HCT116 (cell line): Measurements from ENCODE around the gene EPHB2. TPM values are rescaled to one million over a fixed set of nuclear protein-coding genes. Genes with fewer than 3 reads are reported as not detected.

ENCODE experiments used
- ATAC-seq: fragments of 200-7000 bp; cut with Tn5 transposase; 2 replicates; pipeline ENCODE4 v1.9.1; 2020; ENCODE audit warnings: mild to moderate bottlenecking, moderate library complexity
- BruUV-seq: library from RNA; stranded (reverse); fragments of 400-500 nt; replicated peaks from 2 replicates; lab custom pipeline; 2021; lab: Mats Ljungman, UMichigan
- CTCF ChIA-PET: fragments of 300-600 bp; sonication (Branson Sonifier 250); formaldehyde crosslinking; loops from one replicate; lab custom pipeline; 2021; ENCODE audit warnings: antibody characterized with exemption; lab: Charles Lee
- POLR2A ChIA-PET: fragments of 300-600, 350-600 bp; sonication (Branson Sonifier 250); formaldehyde crosslinking; loops from one replicate; lab custom pipeline; 2021; ENCODE audit warnings: antibody characterized with exemption; lab: Charles Lee
- RAD21 ChIA-PET, 2 experiments: fragments of 300-600 bp; sonication (Branson Sonifier 250); formaldehyde crosslinking; loops; one replicate each; lab custom pipeline; 2023; ENCODE audit warnings: low total read pairs in 2 of 2; ENCODE audit not compliant: uncharacterized antibody in 2 of 2, unreplicated experiment in 2 of 2, low non-redundant PET in 1 of 2; lab: Charles Lee
- DNase-seq: peaks from one replicate; pipeline ENCODE4 v3.0.0-alpha.2; 2010; ENCODE audit warnings: low read depth, low spot score
- H2AFZ ChIP-seq: fragments of 200-600 bp; shearing (Covaris generic), sonication (generic); 2 replicates; pipeline ENCODE4 v1.6.1; 2017; ENCODE audit warnings: low read depth, mixed run types, mixed read lengths, antibody characterized with exemption, low read length; ENCODE audit not compliant: poor library complexity, severe bottlenecking
- H3K27ac ChIP-seq: 2 replicates; pipeline ENCODE4 v1.5.1; 2012; ENCODE audit warnings: low read depth, low read length
- H3K27me3 ChIP-seq: fragments of 200-600 bp; sonication (generic); 2 replicates; pipeline ENCODE4 v1.6.1; 2016; ENCODE audit warnings: mixed run types, low read length, mixed read lengths; ENCODE audit not compliant: insufficient read depth
- H3K36me3 ChIP-seq, 2 experiments: fragments of 200-500 bp in 1 of 2; fragments of 200-600 bp in 1 of 2; sonication (Bioruptor generic) in 1 of 2; sonication (generic) in 1 of 2; 2 replicates each; pipeline versions ENCODE4 v1.5.1 to v1.6.1; 2014 to 2016; ENCODE audit warnings: low read length in 2 of 2, inconsistent platforms in 1 of 2, mixed read lengths in 1 of 2, mixed run types in 1 of 2; ENCODE audit not compliant: insufficient read depth in 2 of 2, control insufficient read depth in 1 of 2
- H3K4me1 ChIP-seq, 2 experiments: fragments of 200-600 bp in 1 of 2; sonication (generic) in 1 of 2; 2 replicates each; pipeline versions ENCODE4 v1.5.1 to v1.6.1; 2012 to 2017; ENCODE audit warnings: low read length in 2 of 2, inconsistent platforms in 1 of 2, mild to moderate bottlenecking in 1 of 2, mixed read lengths in 1 of 2, mixed run types in 1 of 2, moderate library complexity in 1 of 2; ENCODE audit not compliant: insufficient read depth in 2 of 2, control insufficient read depth in 1 of 2
- H3K4me2 ChIP-seq: fragments of 200-600 bp; sonication (generic); 2 replicates; pipeline ENCODE4 v1.6.1; 2017; ENCODE audit warnings: mixed run types, low read length, mixed read lengths
- H3K4me3 ChIP-seq, 2 experiments: fragments of 200-600 bp in 1 of 2; sonication (generic) in 1 of 2; replicated peaks in 1 of 2; 2 replicates each; pipeline ENCODE4 v1.5.1; 2011 to 2016; ENCODE audit warnings: low read length in 2 of 2, control low read depth in 1 of 2, low read depth in 1 of 2, mild to moderate bottlenecking in 1 of 2, mixed read lengths in 1 of 2, mixed run types in 1 of 2
- H3K79me2 ChIP-seq: fragments of 200-600 bp; sonication (generic); 2 replicates; pipeline ENCODE4 v1.6.1; 2017; ENCODE audit warnings: mild to moderate bottlenecking, mixed run types, low read length, moderate library complexity, mixed read lengths; ENCODE audit not compliant: insufficient read depth
- H3K9ac ChIP-seq: fragments of 200-600 bp; sonication (generic); 2 replicates; pipeline ENCODE4 v1.6.1; 2016; ENCODE audit warnings: low read length, mixed read lengths
- H3K9me2 ChIP-seq: fragments of 200-600 bp; sonication (generic), shearing (Covaris generic); 2 replicates; pipeline ENCODE4 v1.6.1; 2017; ENCODE audit warnings: mixed run types, mild to moderate bottlenecking, moderate library complexity; ENCODE audit not compliant: insufficient read depth
- H3K9me3 ChIP-seq, 2 experiments: fragments of 200-500 bp in 1 of 2; fragments of 200-600 bp in 1 of 2; sonication (Bioruptor generic) in 1 of 2; sonication (generic) in 1 of 2; 2 replicates each; pipeline ENCODE4 v1.6.1; 2014 to 2017; ENCODE audit warnings: low read length in 2 of 2, mixed read lengths in 2 of 2, inconsistent platforms in 1 of 2, low read depth in 1 of 2, mild to moderate bottlenecking in 1 of 2, mixed run types in 1 of 2, moderate library complexity in 1 of 2; ENCODE audit not compliant: control insufficient read depth in 1 of 2, insufficient read depth in 1 of 2
- H4K20me1 ChIP-seq: fragments of 200-600 bp; sonication (generic), shearing (Covaris generic); 2 replicates; pipeline ENCODE4 v1.6.1; 2017; ENCODE audit warnings: mixed run types, mild to moderate bottlenecking, moderate library complexity; ENCODE audit not compliant: insufficient read depth
- CBX3 ChIP-seq: IDR thresholded peaks from 2 replicates; pipeline ENCODE4 v1.6.1; 2012; ENCODE audit warnings: low read depth
- EGR1 ChIP-seq: IDR thresholded peaks from 2 replicates; pipeline ENCODE4 v1.6.1; 2012; ENCODE audit warnings: low read depth
- EZH2phosphoT487 ChIP-seq: fragments of 200-600 bp; IDR thresholded peaks from 2 replicates; pipeline ENCODE4 v1.6.1; 2018; ENCODE audit warnings: antibody characterized with exemption, borderline replicate concordance
- POLR2A ChIP-seq: IDR thresholded peaks from 2 replicates; pipeline ENCODE4 v1.7.0; 2011; ENCODE audit warnings: borderline replicate concordance; ENCODE audit not compliant: insufficient read depth, insufficient read length; ENCODE audit errors: extremely low read depth
- RAD21 ChIP-seq: IDR thresholded peaks from 2 replicates; pipeline ENCODE4 v1.6.1; 2012; ENCODE audit warnings: low read depth, mild to moderate bottlenecking
- YY1 ChIP-seq: IDR thresholded peaks from 2 replicates; pipeline ENCODE4 v1.6.1; 2011; ENCODE audit warnings: low read length, low read depth, moderate library complexity, mild to moderate bottlenecking; ENCODE audit not compliant: insufficient replicate concordance; ENCODE audit errors: extremely low read depth
- ZFX ChIP-seq: fragments of 450-650 bp; IDR thresholded peaks from 2 replicates; pipeline ENCODE4 v1.6.1; 2017
- ZNF274 ChIP-seq: fragments of 200-500 bp; sonication (Bioruptor generic); IDR thresholded peaks from 2 replicates; pipeline ENCODE4 v1.6.1; 2014; ENCODE audit warnings: mild to moderate bottlenecking, low read depth, low read length, inconsistent platforms
- intact Hi-C: fragments of 100-400 bp; cut with micrococcal nuclease; formaldehyde crosslinking; loops from 2 replicates; pipeline ENCODE4 v1.10.0; 2022
- total RNA-seq: library from RNA; stranded (reverse); gene quantifications from one replicate; pipeline ENCODE4 v1.2.1, GENCODE V29; 2021; ENCODE audit not compliant: unreplicated experiment
- TF ChIP-seq, protein P1 (sequence below): IDR thresholded peaks from 2 replicates; pipeline ENCODE4 v1.6.1; 2012; ENCODE audit warnings: low read depth
- TF ChIP-seq, protein P2 (sequence below): IDR thresholded peaks from 2 replicates; pipeline ENCODE4 v1.6.1; 2012
- TF ChIP-seq, protein P3 (sequence below), 3 experiments: fragments of 200-600 bp in 1 of 3; sonication (generic) in 1 of 3; IDR thresholded peaks in 2 of 3; conservative IDR thresholded peaks in 1 of 3; 2 replicates each; pipeline ENCODE4 v1.5.1; 2012 to 2017; ENCODE audit warnings: low read depth in 2 of 3, low read length in 2 of 3, antibody characterized with exemption in 1 of 3, borderline replicate concordance in 1 of 3, control low read depth in 1 of 3, mild to moderate bottlenecking in 1 of 3, mixed read lengths in 1 of 3, mixed run types in 1 of 3, moderate library complexity in 1 of 3; ENCODE audit not compliant: insufficient read depth in 1 of 3

The EPHB2 gene
- total RNA-seq, 1 experiment from 2014 or later: 19.5 TPM

DNA sequence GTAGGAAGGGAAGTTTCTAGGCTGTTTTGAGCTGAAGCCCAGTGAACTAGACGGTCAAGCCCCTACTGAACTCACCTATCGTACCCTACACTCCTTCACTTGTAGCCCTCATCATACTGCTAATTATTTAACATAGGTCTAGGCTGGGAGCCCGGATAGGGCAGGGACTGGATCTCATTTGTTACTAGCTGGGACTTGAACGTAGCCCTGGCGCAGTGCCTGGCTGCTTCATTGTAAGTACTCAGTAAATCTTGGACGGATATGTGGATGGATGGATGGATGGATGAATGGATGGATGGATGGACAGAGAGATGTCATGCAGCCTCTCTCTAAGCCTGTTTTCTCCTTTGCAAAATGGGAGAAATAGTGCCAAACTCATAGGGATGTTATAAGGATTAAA lies 129.2 kb downstream of the EPHB2 start:
- no peak for ATAC-seq
- H3K4me2 ChIP-seq: no peak overlapping the region
- peaks cover 0 to 3% of the 10 kb centered on the region in 2 experiments; a peak in 1 of 4 replicates for H3K4me1 ChIP-seq
- H4K20me1 ChIP-seq: no peaks in the 10 kb centered on the region
- H3K36me3 ChIP-seq: no peaks in the 10 kb centered on the region
- no peaks in the 10 kb centered on the region for H3K79me2 ChIP-seq
- H3K4me3 ChIP-seq: no peak overlapping the region
- TF ChIP-seq, protein P1, sequence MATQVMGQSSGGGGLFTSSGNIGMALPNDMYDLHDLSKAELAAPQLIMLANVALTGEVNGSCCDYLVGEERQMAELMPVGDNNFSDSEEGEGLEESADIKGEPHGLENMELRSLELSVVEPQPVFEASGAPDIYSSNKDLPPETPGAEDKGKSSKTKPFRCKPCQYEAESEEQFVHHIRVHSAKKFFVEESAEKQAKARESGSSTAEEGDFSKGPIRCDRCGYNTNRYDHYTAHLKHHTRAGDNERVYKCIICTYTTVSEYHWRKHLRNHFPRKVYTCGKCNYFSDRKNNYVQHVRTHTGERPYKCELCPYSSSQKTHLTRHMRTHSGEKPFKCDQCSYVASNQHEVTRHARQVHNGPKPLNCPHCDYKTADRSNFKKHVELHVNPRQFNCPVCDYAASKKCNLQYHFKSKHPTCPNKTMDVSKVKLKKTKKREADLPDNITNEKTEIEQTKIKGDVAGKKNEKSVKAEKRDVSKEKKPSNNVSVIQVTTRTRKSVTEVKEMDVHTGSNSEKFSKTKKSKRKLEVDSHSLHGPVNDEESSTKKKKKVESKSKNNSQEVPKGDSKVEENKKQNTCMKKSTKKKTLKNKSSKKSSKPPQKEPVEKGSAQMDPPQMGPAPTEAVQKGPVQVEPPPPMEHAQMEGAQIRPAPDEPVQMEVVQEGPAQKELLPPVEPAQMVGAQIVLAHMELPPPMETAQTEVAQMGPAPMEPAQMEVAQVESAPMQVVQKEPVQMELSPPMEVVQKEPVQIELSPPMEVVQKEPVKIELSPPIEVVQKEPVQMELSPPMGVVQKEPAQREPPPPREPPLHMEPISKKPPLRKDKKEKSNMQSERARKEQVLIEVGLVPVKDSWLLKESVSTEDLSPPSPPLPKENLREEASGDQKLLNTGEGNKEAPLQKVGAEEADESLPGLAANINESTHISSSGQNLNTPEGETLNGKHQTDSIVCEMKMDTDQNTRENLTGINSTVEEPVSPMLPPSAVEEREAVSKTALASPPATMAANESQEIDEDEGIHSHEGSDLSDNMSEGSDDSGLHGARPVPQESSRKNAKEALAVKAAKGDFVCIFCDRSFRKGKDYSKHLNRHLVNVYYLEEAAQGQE: no peak
- TF ChIP-seq POLR2A (no peak), RAD21 (no peak), ZNF274 (no peak), EGR1 (no peak), ZFX (no peak), CBX3 (no peak), EZH2phosphoT487 (no peak), YY1 (no peak)
- TF ChIP-seq, protein P2, sequence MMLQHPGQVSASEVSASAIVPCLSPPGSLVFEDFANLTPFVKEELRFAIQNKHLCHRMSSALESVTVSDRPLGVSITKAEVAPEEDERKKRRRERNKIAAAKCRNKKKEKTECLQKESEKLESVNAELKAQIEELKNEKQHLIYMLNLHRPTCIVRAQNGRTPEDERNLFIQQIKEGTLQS: no peak
- TF ChIP-seq, protein P3, sequence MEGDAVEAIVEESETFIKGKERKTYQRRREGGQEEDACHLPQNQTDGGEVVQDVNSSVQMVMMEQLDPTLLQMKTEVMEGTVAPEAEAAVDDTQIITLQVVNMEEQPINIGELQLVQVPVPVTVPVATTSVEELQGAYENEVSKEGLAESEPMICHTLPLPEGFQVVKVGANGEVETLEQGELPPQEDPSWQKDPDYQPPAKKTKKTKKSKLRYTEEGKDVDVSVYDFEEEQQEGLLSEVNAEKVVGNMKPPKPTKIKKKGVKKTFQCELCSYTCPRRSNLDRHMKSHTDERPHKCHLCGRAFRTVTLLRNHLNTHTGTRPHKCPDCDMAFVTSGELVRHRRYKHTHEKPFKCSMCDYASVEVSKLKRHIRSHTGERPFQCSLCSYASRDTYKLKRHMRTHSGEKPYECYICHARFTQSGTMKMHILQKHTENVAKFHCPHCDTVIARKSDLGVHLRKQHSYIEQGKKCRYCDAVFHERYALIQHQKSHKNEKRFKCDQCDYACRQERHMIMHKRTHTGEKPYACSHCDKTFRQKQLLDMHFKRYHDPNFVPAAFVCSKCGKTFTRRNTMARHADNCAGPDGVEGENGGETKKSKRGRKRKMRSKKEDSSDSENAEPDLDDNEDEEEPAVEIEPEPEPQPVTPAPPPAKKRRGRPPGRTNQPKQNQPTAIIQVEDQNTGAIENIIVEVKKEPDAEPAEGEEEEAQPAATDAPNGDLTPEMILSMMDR (IDR thresholded peaks at IDR 0.05 in 2 of 3, conservative IDR thresholded peaks at IDR 0.05 in 1 of 3; ENCODE audit: borderline replicate concordance in 1 of 3, insufficient read depth in 1 of 3, low read depth in 2 of 3, low read length in 2 of 3): no peak
- TF ChIP-seq, all 23 proteins: peak for 0
- BruUV-seq: no TSS peak
- no peaks in the 10 kb centered on the region for H3K9me2 ChIP-seq
- ChIA-PET RAD21 (no interaction called here), CTCF (interaction anchor here (1.5 kb wide), 1 partner anchor 135 kb away, joined by 3 read pairs; no protein-coding TSS in a partner anchor), POLR2A (no interaction called here)
- no peak overlapping the region for H3K9ac ChIP-seq
- no peak overlapping the region for H2AFZ ChIP-seq
- no peaks in the 10 kb centered on the region for H3K27me3 ChIP-seq
- no peak overlapping the region for H3K27ac ChIP-seq
- intact Hi-C loops: no loop called here
- DNase-seq: no peak
- no peaks in the 10 kb centered on the region for H3K9me3 ChIP-seq
